IMR-90 (cell line): ENCODE measurements around the gene CDKN2D. TPM values are rescaled to one million over a fixed set of nuclear protein-coding genes. Genes with fewer than 3 reads are reported as not detected.
"Not testable (repeated sequence)": the region's sequence is repeated elsewhere in the genome, so short reads cannot be mapped to it uniquely, and the experiment has no call there.

ENCODE experiments used
- ATAC-seq: fragments of 200-7000 bp; cut with Tn5 transposase; 2 replicates; pipeline ENCODE4 v1.9.1; 2020; ENCODE audit warnings: low read depth, mild to moderate bottlenecking, moderate library complexity
- BruUV-seq: library from RNA; stranded (reverse); fragments of 400-500 nt; replicated peaks from 2 replicates; lab custom pipeline; 2021; lab: Mats Ljungman, UMichigan
- CTCF ChIA-PET: fragments of 300-600 bp; formaldehyde crosslinking; extraction: SDS; loops from one replicate; lab custom pipeline; 2021; ENCODE audit warnings: antibody characterized with exemption; lab: Yijun Ruan, JAX
- POLR2A ChIA-PET: fragments of 300-600 bp; sonication (Branson Sonifier 250); formaldehyde crosslinking; loops from one replicate; lab custom pipeline; 2022; ENCODE audit warnings: antibody characterized with exemption; ENCODE audit not compliant: unreplicated experiment; lab: Charles Lee
- DNase-seq: peaks from one replicate; pipeline ENCODE4 v3.0.0; 2013
- H2AFZ ChIP-seq: replicated peaks from 2 replicates; pipeline ENCODE3; 2013; ENCODE audit warnings: low read length, mild to moderate bottlenecking; ENCODE audit not compliant: poor library complexity
- H2AK5ac ChIP-seq: 2 replicates; pipeline ENCODE4 v1.6.1; 2013; ENCODE audit warnings: low read depth, low read length, inconsistent platforms
- H2AK9ac ChIP-seq: replicated peaks from 2 replicates; pipeline ENCODE3; 2013; ENCODE audit warnings: mild to moderate bottlenecking, low read depth, low read length, moderate library complexity; ENCODE audit not compliant: poor library complexity
- H2BK120ac ChIP-seq: 2 replicates; pipeline ENCODE4 v1.6.1; 2013; ENCODE audit warnings: low read depth, low read length, inconsistent platforms
- H2BK15ac ChIP-seq: 3 replicates; pipeline ENCODE4 v1.6.1; 2013; ENCODE audit warnings: low read depth, low read length, inconsistent platforms
- H2BK20ac ChIP-seq: 2 replicates; pipeline ENCODE4 v1.6.1; 2013; ENCODE audit warnings: low read depth, mild to moderate bottlenecking, inconsistent platforms, low read length, moderate library complexity
- H2BK5ac ChIP-seq: 2 replicates; pipeline ENCODE4 v1.6.1; 2013; ENCODE audit warnings: mild to moderate bottlenecking, low read depth, low read length, inconsistent platforms; ENCODE audit not compliant: poor library complexity, severe bottlenecking
- H3K14ac ChIP-seq: replicated peaks from 2 replicates; pipeline ENCODE4 v1.6.1; 2013; ENCODE audit warnings: low read depth, low read length, inconsistent platforms
- H3K18ac ChIP-seq: 2 replicates; pipeline ENCODE4 v1.6.1; 2013; ENCODE audit warnings: low read depth, low read length, control low read depth
- H3K23ac ChIP-seq: 2 replicates; pipeline ENCODE4 v1.6.1; 2013; ENCODE audit warnings: low read depth, low read length, inconsistent platforms
- H3K27ac ChIP-seq: 2 replicates; pipeline ENCODE4 v1.5.1; 2013; ENCODE audit warnings: mild to moderate bottlenecking, control low read depth, low read length; ENCODE audit not compliant: insufficient read depth
- H3K27me3 ChIP-seq: 2 replicates; pipeline ENCODE4 v1.6.1; 2013; ENCODE audit warnings: low read length; ENCODE audit not compliant: control insufficient read depth, insufficient read depth
- H3K36me3 ChIP-seq: 2 replicates; pipeline ENCODE4 v1.6.1; 2013; ENCODE audit warnings: low read length, mixed read lengths; ENCODE audit not compliant: control insufficient read depth, insufficient read depth
- H3K4ac ChIP-seq: 2 replicates; pipeline ENCODE4 v1.6.1; 2013; ENCODE audit warnings: low read depth, low read length, inconsistent platforms
- H3K4me1 ChIP-seq: 2 replicates; pipeline ENCODE4 v1.6.1; 2013; ENCODE audit warnings: low read length, mixed read lengths; ENCODE audit not compliant: control insufficient read depth, insufficient read depth
- H3K4me2 ChIP-seq: 2 replicates; pipeline ENCODE4 v1.6.1; 2013; ENCODE audit warnings: low read depth, mild to moderate bottlenecking, control low read depth, low read length, moderate library complexity
- H3K4me3 ChIP-seq: 2 replicates; pipeline ENCODE4 v1.5.1; 2013; ENCODE audit warnings: low read depth, mild to moderate bottlenecking, control low read depth, low read length, moderate library complexity; ENCODE audit not compliant: insufficient read depth
- H3K56ac ChIP-seq: 2 replicates; pipeline ENCODE4 v1.6.1; 2013; ENCODE audit warnings: low read length, inconsistent platforms; ENCODE audit not compliant: insufficient read depth; ENCODE audit errors: extremely low read depth
- H3K79me1 ChIP-seq, 2 experiments: 2 replicates each; pipeline ENCODE4 v1.6.1; 2013; ENCODE audit warnings: low read length in 2 of 2, inconsistent platforms in 1 of 2, low read depth in 1 of 2
- H3K9ac ChIP-seq: 2 replicates; pipeline ENCODE4 v1.6.1; 2013; ENCODE audit warnings: low read depth, low read length, control low read depth
- H3K9me1 ChIP-seq: 2 replicates; pipeline ENCODE4 v1.6.1; 2013; ENCODE audit warnings: low read length, inconsistent platforms; ENCODE audit not compliant: insufficient read depth
- H3K9me3 ChIP-seq: 2 replicates; pipeline ENCODE4 v1.6.1; 2013; ENCODE audit warnings: low read length; ENCODE audit not compliant: control insufficient read depth, insufficient read depth
- H4K20me1 ChIP-seq: 2 replicates; pipeline ENCODE4 v1.6.1; 2013; ENCODE audit warnings: low read length, inconsistent platforms; ENCODE audit not compliant: insufficient read depth
- H4K5ac ChIP-seq: 2 replicates; pipeline ENCODE4 v1.6.1; 2013; ENCODE audit warnings: mild to moderate bottlenecking, low read depth, low read length, control low read depth
- H4K8ac ChIP-seq, 2 experiments: 2 replicates each; pipeline ENCODE4 v1.6.1; 2013; ENCODE audit warnings: low read depth in 2 of 2, low read length in 2 of 2, control low read depth in 1 of 2, inconsistent platforms in 1 of 2
- H4K91ac ChIP-seq: 2 replicates; pipeline ENCODE4 v1.6.1; 2013; ENCODE audit warnings: low read depth, low read length, inconsistent platforms; ENCODE audit not compliant: insufficient read depth
- BHLHE40 ChIP-seq: fragments of 150-350 bp; IDR thresholded peaks from 2 replicates; pipeline ENCODE4 v1.6.1; 2016; ENCODE audit warnings: mild to moderate bottlenecking, low read depth, low read length
- CHD1 ChIP-seq: IDR thresholded peaks from 2 replicates; pipeline ENCODE4 v1.6.1; 2012; ENCODE audit warnings: low read depth, low read length, improper control_type of control experiment
- FOS ChIP-seq: fragments of 150-350 bp; IDR thresholded peaks from 2 replicates; pipeline ENCODE4 v1.6.1; 2016; ENCODE audit warnings: low read depth, low read length
- MAZ ChIP-seq: IDR thresholded peaks from 2 replicates; pipeline ENCODE4 v1.6.1; 2012; ENCODE audit warnings: low read depth, mild to moderate bottlenecking, low read length, improper control_type of control experiment, moderate library complexity, borderline replicate concordance
- NFE2L2 ChIP-seq: fragments of 150-350 bp; IDR thresholded peaks from 2 replicates; pipeline ENCODE4 v1.6.1; 2016; ENCODE audit warnings: low read depth, mild to moderate bottlenecking, low read length
- POLR2A ChIP-seq: IDR thresholded peaks from 2 replicates; pipeline ENCODE4 v1.6.1; 2012; ENCODE audit warnings: mild to moderate bottlenecking, low read depth, low read length
- RCOR1 ChIP-seq: IDR thresholded peaks from 2 replicates; pipeline ENCODE4 v1.6.1; 2012; ENCODE audit warnings: mild to moderate bottlenecking, low read length, improper control_type of control experiment; ENCODE audit not compliant: insufficient replicate concordance
- SMC3 ChIP-seq: fragments of 150-350 bp; IDR thresholded peaks from 2 replicates; pipeline ENCODE4 v1.6.1; 2016; ENCODE audit warnings: low read depth, mild to moderate bottlenecking, antibody characterized with exemption, low read length, moderate library complexity
- WGBS, 2 experiments: methylation state at CpG; one replicate each; pipeline versions ENCODE4 v1.1.5 to v1.1.7; 2013; ENCODE audit warnings: missing lambda C conversion rate in 2 of 2; ENCODE audit not compliant: insufficient read length in 1 of 2; ENCODE audit errors: extremely low coverage in 2 of 2; 5-methylcytosine and 5-hydroxymethylcytosine counted together
- dilution Hi-C: fragments of 300-500 bp; cut with HindIII; formaldehyde crosslinking; loops from one replicate; pipeline ENCODE4 v1.14.3; 2018; ENCODE audit warnings: low sequenced_read_pairs; ENCODE audit not compliant: unreplicated experiment
- in situ Hi-C: fragments of 300-500 bp; cut with MboI; formaldehyde crosslinking; loops from 3 replicates; pipeline ENCODE4 v1.14.3; 2019; ENCODE audit warnings: low sequenced_read_pairs, inconsistent platforms, mixed read lengths
- intact Hi-C: fragments of 100-400 bp; cut with micrococcal nuclease; formaldehyde crosslinking; loops from 2 replicates; pipeline ENCODE4 v1.10.0; 2022
- polyA plus RNA-seq, 3 experiments: library from polyadenylated mRNA; depleted of rRNA; stranded (reverse); fragments of >200 nt; gene quantifications; 2 replicates each; pipeline ENCODE4 v1.2.3, GENCODE V29; 2012; ENCODE audit warnings: low replicate concordance in 1 of 3
- total RNA-seq: library from RNA; depleted of rRNA; stranded (reverse); fragments of >200 nt; gene quantifications from 2 replicates; pipeline ENCODE4 v1.2.3, GENCODE V29; 2012

The CDKN2D gene
- total and polyA plus RNA-seq, 2 of the 4 experiments (the other 2 are of a cell fraction): 3.6 to 8.5 TPM

DNA sequence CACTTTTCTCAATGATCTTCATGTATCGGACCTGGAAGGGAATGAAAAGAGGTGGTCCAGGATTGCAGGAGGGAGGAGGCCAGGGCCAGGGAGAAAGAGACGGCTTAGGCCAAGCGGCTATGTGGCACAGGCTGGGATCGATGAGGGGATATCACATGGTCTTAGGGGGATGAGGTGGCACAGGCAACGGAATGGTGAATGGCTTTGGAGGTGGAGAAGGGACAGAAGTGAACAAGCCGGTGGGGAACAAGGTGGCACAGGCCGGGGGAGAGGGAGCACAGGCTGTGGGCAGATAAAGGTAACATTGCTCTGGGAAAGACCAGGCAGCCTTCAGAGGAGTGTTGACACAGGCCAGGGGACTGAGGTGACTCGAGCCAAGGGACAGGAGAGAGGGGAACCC is 5.7 kb upstream of the CDKN2D start:
- Histone ChIP-seq H3K9ac (no peak overlapping the region), H3K27me3 (no peaks in the 10 kb centered on the region), H3K36me3 (no peaks in the 10 kb centered on the region), H3K4me2 (no peak overlapping the region), H2BK20ac (no peak overlapping the region), H2BK5ac (no peak overlapping the region), H4K91ac (no peak overlapping the region), H3K27ac (no peak overlapping the region), H2AK9ac (no peak overlapping the region), H3K56ac (no peak overlapping the region), H3K9me3 (no peaks in the 10 kb centered on the region), H3K4ac (no peak overlapping the region), H4K8ac (no peak overlapping the region), H2AFZ (no peak overlapping the region), H3K23ac (no peak overlapping the region), H4K5ac (no peak overlapping the region), H3K4me3 (no peak overlapping the region), H3K4me1 (peaks cover 1% of the 10 kb centered on the region; the same call in 1 of the 2 replicates), H4K20me1 (no peaks in the 10 kb centered on the region), H3K14ac (no peak overlapping the region), H2AK5ac (0 out of 2 replicates have a peak overlapping the region, but pooled peaks have one; percentile 24), H3K18ac (no peak overlapping the region), H2BK15ac (no peak overlapping the region), H3K79me1 (peaks cover 0 to 2% of the 10 kb centered on the region in 2 experiments; a peak in 1 of 4 replicates), H2BK120ac (no peak overlapping the region), H3K9me1 (no peaks in the 10 kb centered on the region)
- no peak for DNase-seq
- intact Hi-C loops (no loop called here), in situ Hi-C loops (no loop called here), dilution Hi-C loops (no loop called here)
- 84% methylated on average over 7 of the region's 8 CpGs; no CpG with 5 or more reads in 1 of the 2 experiments for WGBS, 2 experiments
- CTCF ChIA-PET: no interaction called here
- ATAC-seq: no peak
- TF ChIP-seq FOS (no peak), SMC3 (no peak), BHLHE40 (no peak), NFE2L2 (no peak), POLR2A (no peak), CHD1 (no peak), RCOR1 (no peak), MAZ (no peak)
- POLR2A ChIA-PET: no interaction called here
- no TSS peak for BruUV-seq

DNA sequence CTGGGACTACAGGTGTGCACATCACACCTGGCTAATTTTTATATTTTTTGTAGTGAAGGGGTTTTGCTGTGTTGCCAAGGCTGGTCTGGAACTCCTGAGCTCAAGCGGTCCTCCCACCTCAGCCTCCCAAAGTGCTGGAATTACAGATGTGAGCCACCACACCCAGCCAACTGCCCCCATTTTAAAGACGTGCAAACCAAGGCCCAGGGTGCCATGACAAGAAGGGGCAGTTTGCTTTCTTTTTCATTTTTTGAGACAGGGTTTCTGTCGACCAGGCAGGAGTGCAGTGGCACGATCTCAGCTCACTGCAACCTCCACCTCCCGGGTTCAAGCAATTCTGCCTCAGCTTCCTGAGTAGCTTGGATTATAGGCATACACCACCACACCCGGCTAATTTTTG is 5.0 kb upstream of the CDKN2D start:
- H3K23ac ChIP-seq, H3K9me3 ChIP-seq, ATAC-seq, H3K4me1 ChIP-seq, H2BK20ac ChIP-seq, H2AK5ac ChIP-seq, BruUV-seq, H2AFZ ChIP-seq, H2BK120ac ChIP-seq, H3K79me1 ChIP-seq, H3K36me3 ChIP-seq, H2BK5ac ChIP-seq, H3K9me1 ChIP-seq, H2BK15ac ChIP-seq, H3K27ac ChIP-seq, intact Hi-C loops, H3K18ac ChIP-seq, H3K9ac ChIP-seq, H3K4me3 ChIP-seq, H4K8ac ChIP-seq, H3K4ac ChIP-seq, H3K4me2 ChIP-seq, H2AK9ac ChIP-seq, DNase-seq, dilution Hi-C loops, H3K27me3 ChIP-seq, H3K56ac ChIP-seq, H4K20me1 ChIP-seq, in situ Hi-C loops, H3K14ac ChIP-seq, H4K91ac ChIP-seq, CTCF ChIA-PET, H4K5ac ChIP-seq: not testable (repeated sequence)
- POLR2A ChIA-PET: interaction anchor here (0.6 kb wide), 1 partner anchor 14 kb away, joined by 7 read pairs; no protein-coding TSS in a partner anchor
- WGBS, 2 experiments: 100% methylated on average over 1 of the region's 6 CpGs; no CpG with 5 or more reads in 1 of the 2 experiments
